Neutrophil (primary cell): ENCODE measurements around the gene TTC12.

ENCODE experiments used
- H3K27ac ChIP-seq: fragments of 200-600 bp; sonication (generic); 2 replicates; pipeline ENCODE4 v1.5.1; 2016; ENCODE audit warnings: mild to moderate bottlenecking, moderate library complexity
- H3K27me3 ChIP-seq: fragments of 200-600 bp; sonication (generic); 2 replicates; pipeline ENCODE4 v1.6.0; 2016; ENCODE audit warnings: mild to moderate bottlenecking
- H3K36me3 ChIP-seq: fragments of 200-600 bp; sonication (generic); 2 replicates; pipeline ENCODE4 v1.5.1; 2017
- H3K4me1 ChIP-seq, 2 experiments: fragments of 200-600 bp in 1 of 2; sonication (generic) in 1 of 2; 1 replicate in 1 of 2; 2 replicates in 1 of 2; pipeline versions ENCODE4 v1.5.1 to v1.6.1; 2013 to 2016; ENCODE audit warnings: low read depth in 1 of 2, low read length in 1 of 2, mild to moderate bottlenecking in 1 of 2, moderate library complexity in 1 of 2; ENCODE audit not compliant: control insufficient read depth in 1 of 2, insufficient read depth in 1 of 2
- H3K4me3 ChIP-seq, 2 experiments: fragments of 200-600 bp in 1 of 2; sonication (generic) in 1 of 2; 1 replicate in 1 of 2; 2 replicates in 1 of 2; pipeline ENCODE4 v1.5.1; 2013 to 2016; ENCODE audit warnings: low read depth in 1 of 2, low read length in 1 of 2, mild to moderate bottlenecking in 1 of 2, moderate library complexity in 1 of 2
- H3K9me3 ChIP-seq: fragments of 200-600 bp; sonication (generic); 2 replicates; pipeline ENCODE4 v1.5.1; 2016
- CTCF ChIP-seq: fragments of 200-600 bp; sonication (generic); IDR thresholded peaks from 2 replicates; pipeline ENCODE4 v1.5.1; 2016; ENCODE audit warnings: antibody characterized with exemption

TTC12 gene

GRCh38 chr11:113339929-113340589, 25.7 kb downstream of the TTC12 start:
- TF ChIP-seq CTCF = no peak
- Histone ChIP-seq H3K4me1 (no peaks in the 10 kb centered on the region), H3K9me3 (no peaks in the 10 kb centered on the region), H3K27me3 (no peaks in the 10 kb centered on the region), H3K4me3 (no peak overlapping the region), H3K27ac (no peak overlapping the region), H3K36me3 (no peaks in the 10 kb centered on the region)

- Histone ChIP-seq H3K27ac (no peak overlapping the region), H3K4me1 (no peaks in the 10 kb centered on the region), H3K36me3 (no peaks in the 10 kb centered on the region), H3K4me3 (no peak overlapping the region), H3K9me3 (no peaks in the 10 kb centered on the region), H3K27me3 (no peaks in the 10 kb centered on the region)
- no peak for TF ChIP-seq CTCF
These were observed 27.2 kb downstream of the TTC12 start for GRCh38 chr11:113341388-113342165.

GRCh38 chr11:113345978-113346377, 31.6 kb downstream of the TTC12 start:
- Histone ChIP-seq H3K9me3 (no peaks in the 10 kb centered on the region), H3K4me1 (no peaks in the 10 kb centered on the region), H3K27ac (no peak overlapping the region), H3K27me3 (no peaks in the 10 kb centered on the region), H3K4me3 (no peak overlapping the region), H3K36me3 (no peaks in the 10 kb centered on the region)
- TF ChIP-seq CTCF = no peak

- H3K4me3 ChIP-seq = no peak overlapping the region
- H3K27ac ChIP-seq = no peak overlapping the region
- H3K9me3 ChIP-seq = no peaks in the 10 kb centered on the region
- no peaks in the 10 kb centered on the region for H3K36me3 ChIP-seq
- TF ChIP-seq CTCF = no peak
- no peaks in the 10 kb centered on the region for H3K4me1 ChIP-seq
- no peaks in the 10 kb centered on the region for H3K27me3 ChIP-seq
These were observed 35.1 kb downstream of the TTC12 start for GRCh38 chr11:113349528-113349927.

GRCh38 chr11:113350336-113351067, 36.1 kb downstream of the TTC12 start:
- no peak overlapping the region for H3K4me3 ChIP-seq
- no peak overlapping the region for H3K27ac ChIP-seq
- no peaks in the 10 kb centered on the region for H3K4me1 ChIP-seq
- no peak for TF ChIP-seq CTCF
- no peaks in the 10 kb centered on the region for H3K36me3 ChIP-seq
- H3K27me3 ChIP-seq = no peaks in the 10 kb centered on the region
- H3K9me3 ChIP-seq = no peaks in the 10 kb centered on the region
